NCI-H2081 (cell line): Measurements from ENCODE around the gene SEMA4D.

Experiments
- DNase-seq, 2 experiments: peaks; one replicate each; lab custom pipeline; 2025; lab: John Stamatoyannopoulos, UW

The SEMA4D gene

DNA sequence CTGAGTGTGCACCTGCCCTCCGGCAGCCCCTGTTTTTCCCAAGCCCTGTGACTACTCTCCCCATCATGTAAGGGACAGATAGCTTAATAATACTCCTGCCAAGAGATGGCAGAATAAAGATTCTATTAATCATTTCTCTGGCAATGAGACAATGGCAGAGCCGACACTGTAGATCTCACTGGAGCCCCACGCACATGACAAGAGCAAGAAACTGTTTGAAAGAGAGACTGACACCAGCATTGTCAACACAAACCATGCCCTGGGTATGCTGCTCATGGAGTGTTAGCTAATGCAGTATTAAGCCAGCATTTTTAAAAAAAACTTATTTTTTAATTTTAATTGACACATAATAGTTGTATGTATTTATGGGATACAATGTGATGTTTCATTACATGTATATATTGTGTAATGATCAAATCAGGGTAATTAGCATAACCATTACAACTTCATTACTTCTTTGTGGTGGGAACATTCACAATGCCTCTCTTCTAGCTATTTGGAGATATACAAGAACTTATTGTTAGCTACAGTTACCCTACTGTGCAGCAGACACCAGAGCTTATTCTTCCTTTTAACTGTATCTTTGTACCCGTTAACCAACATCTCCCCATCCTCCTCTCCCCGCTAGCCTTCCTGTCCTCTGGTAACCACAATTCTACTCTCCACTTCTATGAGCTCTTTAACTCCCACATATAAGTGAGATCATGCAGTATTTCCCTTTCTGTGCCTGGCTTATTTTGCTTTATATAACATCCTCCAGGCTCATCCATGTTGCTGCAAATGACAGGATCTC, 31.5 kb upstream of the SEMA4D start:
- no peak for DNase-seq

DNA sequence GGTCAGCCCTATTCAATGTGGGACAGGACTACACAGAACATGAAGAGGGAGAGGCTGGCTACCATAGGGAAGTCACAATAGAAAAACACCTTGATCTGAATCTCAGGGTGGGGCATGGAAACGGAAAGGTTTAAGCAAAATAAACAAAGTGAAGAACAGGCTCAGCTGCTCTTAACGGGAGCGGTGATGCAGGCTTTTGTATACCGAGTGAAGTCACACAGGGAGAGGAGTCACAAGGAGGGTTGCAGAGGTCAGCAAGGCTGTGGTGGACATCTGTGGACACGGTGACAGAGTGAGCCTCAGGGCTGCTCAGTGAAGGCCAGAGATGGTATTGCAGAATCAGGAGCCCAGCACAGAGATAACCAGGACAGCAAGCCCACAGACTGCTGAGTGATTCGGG, 30.6 kb upstream of the SEMA4D start:
- DNase-seq, result no peak

DNA sequence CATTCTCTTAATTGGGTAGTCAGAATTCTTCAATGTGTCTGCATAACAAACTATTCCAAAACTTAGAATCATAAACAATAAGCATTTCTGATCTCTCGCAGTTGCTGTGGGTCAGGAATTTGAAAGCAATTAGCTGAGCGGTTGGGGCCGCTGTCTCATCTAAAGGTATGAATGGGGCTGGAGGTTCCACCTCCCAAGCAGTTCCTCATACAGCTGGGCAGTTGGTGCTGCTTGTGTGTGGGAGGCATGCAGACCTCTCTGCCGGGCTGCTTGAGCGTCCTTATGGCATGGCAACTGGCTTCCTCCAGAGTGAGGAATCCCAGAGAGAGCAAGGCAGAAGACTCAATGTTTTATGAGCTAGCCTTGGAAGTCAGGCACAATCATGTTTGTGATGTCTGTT, 30.2 kb upstream of the SEMA4D start:
- no peak for DNase-seq

DNA sequence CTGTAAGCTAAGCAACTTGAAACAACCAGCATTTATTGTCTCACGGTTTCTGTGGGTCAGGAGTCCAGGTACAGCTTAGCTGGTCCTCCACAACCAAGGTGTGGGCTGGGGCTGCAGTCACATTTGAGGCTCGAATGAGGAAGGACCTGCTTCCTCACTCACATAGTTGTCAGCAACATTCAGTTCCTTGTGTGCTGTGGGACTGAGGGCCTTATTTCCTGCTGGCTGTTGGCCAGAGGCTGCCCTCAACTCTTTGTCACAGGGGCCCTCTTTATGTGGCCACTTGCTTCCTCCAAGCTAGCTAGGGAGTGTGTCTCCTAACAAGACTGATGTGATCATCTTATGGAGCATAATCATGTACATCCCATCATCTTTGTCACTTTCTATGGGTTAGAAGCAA, 29.2 kb upstream of the SEMA4D start:
- no peak for DNase-seq

DNA sequence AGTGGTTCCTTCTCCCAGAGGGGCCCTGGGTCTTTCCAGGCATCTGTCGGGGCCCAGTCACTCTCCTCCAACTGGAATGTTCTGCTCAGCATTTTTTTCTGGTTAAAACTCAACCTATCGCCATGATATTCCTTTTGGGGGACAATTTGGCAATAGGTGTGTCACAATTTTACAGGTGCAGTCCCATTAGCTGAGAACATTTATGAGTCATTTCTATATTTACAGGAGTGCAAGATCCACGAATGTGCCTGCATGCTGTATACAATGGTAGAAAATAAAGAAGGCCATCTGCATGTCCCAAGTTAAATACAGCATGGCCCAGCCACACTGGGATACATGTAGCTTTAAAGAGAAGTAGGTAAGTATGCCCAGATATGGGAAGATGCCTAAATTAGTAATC, 28.8 kb upstream of the SEMA4D start:
- no peak for DNase-seq

DNA sequence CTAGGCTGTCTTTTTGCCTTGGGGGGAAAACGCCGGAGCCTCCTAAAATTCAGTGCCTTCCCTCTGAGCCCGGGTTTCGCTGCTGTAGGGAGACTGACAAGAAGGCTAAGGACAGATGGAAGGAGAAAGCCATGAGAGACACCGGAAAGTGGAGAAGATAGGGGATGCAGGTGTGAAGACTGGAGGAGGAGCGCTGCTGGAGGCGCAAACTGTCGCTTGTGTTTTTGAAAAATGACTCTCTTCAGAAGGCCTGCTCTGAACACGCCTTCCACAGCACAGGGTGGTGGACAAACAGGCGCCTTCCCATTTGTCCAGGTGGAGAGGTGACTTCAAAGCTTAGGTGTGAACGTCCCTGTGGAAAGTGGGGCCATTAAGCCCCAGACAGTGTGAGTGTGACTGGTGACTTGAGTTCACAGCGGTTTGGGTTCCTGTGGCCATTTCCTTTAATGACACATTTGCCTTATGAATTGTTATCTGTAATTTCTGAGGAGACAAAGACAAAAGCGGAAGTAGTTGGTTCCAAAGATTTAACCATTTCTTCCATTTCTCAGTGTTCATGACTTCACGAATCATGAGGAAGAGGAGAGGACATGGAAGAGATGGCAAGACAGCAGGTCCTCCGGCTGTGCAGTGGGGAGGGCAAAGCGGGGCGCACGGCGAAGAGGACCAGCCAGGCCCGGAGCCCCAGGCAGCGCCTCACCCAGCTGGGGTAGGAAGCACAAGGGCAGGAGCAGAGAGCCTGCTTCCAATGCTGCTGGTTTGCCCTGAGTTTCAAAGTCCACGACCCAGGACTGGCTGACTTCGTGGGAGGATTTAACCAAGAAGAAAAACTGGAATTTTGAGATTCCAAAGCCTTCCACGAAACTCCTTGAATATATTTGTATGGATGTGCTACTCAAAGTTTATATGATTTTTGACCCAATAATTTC, 27.8 kb upstream of the SEMA4D start:
- no peak for DNase-seq

DNA sequence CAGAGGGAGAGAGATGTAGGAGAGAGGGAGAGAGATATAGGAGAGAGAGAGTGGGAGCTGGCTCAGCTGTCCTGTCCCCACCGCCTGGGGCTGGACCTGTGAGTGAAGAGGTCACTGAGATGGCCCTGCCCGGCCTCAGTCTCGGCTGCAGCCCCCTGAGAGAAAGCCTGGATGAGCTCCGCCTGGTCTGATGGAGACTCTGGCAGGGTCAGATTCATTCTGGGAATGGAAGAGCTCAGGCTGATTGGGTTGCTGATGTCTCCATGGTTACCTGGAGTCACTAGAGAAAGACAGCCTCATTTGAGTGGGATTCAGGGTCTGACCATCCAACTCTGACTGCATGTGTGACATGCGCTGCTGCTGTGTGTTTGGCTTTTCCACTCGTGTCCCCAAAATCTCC, 27.1 kb upstream of the SEMA4D start:
- DNase-seq, result no peak

DNA sequence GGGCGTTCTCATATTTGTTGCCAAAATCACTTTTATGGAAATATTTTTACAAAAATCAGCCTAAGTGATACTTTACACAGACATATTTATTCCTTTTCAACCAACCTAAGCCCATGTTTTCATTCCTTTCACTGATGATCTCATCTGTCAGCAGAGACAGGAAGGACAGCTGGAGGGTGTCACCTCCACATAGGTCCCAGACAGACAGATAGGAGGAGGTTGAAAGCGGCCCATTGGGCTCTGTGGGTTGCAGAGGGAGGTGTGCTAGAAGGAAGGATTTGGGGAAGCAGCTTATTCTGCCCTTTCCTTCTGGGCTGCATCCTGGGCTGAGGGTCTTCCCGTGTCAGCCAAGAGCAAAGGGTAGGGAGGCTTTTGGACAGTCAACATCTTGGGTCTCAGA, 26.0 kb upstream of the SEMA4D start:
- no peak for DNase-seq

DNA sequence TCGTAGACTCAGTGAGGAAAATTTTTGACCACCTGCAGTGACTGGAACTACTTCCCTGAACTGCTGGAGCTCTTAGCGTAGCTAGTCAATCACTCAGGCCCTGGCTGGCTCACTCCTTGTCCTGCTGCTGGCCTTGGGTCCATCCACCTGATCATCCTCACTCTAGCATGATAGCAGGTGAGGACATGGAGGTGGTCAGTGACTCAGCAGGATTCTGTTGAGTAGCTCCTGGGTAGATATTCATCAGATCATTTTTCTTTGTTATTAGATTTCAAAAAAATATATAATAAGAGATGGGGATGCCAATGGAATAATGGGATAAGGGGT, 25.0 kb upstream of the SEMA4D start:
- no peak for DNase-seq

DNA sequence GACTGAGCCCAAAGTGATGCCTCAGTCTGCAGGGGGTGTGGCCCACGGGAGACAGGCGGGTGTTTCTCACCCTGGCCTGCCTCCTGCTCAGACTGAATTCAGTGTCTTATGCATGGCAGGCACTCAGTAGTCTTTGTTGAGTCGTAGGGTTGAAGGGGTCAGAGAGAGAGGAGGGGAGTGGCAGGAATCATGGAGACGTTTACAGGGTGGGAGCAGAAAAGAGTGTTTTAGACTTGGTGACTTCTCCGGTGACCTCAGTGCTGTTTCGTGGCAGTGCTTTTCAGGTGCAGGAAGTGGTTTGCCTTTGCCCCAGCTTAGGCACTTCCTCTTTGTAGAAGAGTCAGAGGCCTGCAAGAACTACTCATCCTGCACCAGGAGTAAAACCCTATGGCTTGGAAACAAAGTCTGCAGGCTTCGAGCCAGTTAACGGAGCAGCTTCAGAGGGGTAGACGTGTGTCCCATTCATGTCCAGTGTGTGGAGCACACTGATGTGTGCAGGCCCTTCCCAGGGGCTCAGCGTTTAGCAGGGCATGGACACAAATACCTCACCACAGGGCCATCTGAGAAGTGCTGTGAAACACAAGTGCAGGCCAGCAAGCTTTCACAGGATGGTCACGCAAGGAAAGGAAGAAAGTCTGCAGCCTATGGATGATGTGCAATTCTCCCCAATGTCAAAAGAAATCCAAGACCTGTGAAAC, 24.5 kb upstream of the SEMA4D start:
- DNase-seq, result no peak

DNA sequence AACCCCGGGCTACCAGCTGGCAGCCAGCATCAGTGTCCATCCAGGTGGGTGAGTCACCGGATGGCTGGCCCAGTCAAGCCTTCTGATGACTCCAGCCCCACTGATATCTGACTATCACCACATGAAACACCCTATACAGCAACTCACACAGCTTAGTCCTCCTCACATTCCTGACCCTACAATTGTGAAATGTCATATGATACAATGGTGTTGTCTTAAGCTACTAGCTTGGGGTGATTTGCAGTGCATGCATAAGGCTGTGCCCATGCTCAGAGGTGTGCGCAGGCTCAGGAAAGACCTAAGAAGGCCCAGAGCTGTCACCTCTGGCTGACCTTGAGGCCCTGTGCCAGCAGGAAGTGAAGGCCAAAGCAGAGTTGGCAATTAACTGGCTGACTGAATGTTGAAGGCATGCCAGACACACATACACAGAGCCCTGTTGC, 21.5 kb upstream of the SEMA4D start:
- no peak for DNase-seq

DNA sequence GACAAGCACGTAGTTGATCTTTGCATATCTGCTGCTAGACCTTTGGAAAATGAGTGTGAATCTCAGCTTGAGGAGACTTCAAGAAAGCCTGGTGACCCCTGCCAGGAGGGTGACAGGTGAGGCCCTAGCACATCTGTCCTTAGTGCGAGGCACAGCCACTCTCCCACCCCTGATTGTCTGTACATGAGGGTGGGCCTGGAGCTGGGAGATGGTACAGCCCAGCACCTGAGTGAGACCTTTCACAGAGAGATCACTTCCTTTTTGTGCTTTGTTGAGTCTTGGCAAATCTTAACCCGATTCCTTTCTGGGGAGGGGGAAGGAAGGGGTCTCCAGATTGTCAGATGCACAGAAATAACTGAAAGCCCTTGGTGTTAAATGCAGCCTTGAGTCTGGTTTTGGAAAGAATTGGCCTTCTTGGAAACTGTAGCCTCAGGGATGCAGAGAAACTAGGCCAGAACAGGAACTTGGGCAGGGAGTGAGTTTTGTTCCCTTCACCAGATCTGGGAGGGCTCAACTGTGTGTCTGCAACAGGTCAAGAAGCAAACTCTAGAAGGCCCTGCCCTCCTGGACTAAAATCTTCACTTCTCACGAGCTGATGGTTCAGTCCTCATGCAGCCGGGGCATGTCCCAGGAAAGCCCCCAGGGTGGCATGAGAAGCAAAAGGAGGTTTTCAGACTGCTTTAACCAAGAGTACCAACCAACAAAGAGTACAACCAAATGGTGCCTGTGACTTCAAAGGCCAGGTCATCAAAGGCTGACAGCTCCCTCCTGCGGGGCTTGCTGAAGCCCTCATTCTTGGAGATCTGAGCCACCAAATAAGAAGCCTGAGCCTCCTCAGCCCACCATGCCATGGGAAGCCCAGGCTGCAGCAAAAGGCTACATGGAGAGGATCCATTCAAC, 20.8 kb upstream of the SEMA4D start:
- DNase-seq, result no peak

DNA sequence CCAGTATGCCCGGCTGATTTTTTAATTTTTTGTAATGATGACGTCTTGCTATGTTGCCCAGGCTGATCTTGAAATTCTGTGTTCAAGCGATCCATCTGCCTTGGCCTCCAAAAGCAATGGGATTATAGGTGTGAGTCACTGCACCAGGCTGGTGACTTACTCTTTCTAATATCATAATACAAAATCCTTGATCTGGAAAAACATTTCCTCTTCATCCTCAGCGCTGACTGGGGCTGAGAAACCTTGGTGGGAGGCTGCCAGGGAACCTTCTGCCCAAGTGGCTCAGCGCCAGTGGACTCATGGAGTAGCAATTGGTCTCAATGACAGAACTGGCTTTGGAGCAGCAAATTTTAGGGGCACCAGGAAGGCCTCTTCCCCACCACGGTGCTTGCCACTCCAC, 17.5 kb upstream of the SEMA4D start:
- DNase-seq, result no peak

DNA sequence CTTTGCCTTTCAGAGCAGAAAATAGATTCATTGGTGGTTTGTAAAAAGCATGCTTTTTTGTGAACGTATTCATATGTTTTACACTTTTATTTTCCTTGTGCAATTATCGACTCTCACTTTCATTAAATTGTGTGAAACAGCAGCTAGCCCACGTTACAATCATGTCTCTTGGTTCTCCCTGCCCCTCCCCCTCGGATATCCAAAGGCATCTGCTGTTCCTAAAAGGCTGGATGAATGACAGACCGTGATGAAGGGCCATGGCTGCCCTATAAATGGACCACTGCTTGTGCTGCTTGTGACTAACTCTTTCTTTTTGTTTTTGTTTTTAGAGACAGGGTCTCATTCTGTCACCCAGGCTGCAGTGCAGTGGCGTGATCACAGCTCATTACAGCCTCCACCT, 17.0 kb upstream of the SEMA4D start:
- DNase-seq, result no peak

DNA sequence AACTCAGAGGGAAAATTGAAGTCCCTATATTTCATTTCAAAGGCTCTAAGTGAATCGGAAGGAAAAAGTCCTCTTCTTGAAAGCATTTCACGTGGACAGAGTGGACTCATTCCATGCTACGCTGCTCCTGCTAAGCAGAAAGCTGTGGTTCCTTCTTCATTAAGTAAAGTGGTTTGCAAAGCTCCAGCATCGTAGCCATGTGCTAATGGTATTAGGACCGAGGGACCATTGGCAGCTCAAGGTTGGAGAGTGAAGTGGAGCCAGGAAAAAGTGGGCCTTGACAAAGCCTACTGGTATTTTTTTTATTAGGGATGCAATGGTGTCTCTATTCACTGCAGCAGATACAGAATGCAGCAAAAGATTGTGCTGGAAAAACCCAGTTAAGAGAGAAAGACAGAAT, 16.4 kb upstream of the SEMA4D start:
- no peak for DNase-seq

DNA sequence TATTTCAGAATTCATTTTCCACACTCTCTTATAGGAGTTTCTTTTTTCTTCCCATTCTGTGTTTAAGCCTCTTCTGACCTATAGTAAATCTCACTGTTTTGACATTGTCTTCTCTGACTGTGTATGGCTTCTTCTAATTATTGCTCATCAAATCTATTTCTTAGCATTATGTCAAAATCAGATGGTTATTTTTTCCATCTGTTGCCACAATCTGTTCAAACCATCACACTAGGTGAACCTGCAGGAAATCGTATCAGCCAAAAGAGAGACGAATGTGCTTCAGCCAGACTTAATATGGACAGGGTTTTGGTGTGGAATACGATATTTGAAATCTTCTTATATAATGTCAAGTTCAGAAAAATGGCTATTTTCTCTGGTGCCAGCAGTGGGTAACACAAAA, 15.9 kb upstream of the SEMA4D start:
- DNase-seq, result no peak

DNA sequence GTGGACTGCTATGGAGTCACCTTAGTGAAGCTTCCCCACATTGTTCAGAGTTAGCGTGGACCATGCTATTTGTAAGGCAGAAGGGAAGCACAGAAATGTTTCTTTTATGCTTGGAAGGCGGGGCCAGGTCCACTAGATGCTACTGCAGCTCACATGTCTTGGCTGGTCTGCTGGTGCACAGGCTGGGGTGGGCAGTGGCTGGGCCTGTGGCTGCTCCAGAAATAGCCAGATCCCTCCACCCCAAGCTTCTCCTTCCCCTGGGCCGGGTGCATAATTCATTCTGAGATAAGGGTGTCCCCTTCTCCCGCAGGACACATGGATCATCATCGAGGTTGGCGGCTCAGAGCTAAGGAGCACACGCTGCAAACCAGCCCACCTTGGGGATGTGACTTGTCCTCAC, 14.5 kb upstream of the SEMA4D start:
- no peak for DNase-seq

DNA sequence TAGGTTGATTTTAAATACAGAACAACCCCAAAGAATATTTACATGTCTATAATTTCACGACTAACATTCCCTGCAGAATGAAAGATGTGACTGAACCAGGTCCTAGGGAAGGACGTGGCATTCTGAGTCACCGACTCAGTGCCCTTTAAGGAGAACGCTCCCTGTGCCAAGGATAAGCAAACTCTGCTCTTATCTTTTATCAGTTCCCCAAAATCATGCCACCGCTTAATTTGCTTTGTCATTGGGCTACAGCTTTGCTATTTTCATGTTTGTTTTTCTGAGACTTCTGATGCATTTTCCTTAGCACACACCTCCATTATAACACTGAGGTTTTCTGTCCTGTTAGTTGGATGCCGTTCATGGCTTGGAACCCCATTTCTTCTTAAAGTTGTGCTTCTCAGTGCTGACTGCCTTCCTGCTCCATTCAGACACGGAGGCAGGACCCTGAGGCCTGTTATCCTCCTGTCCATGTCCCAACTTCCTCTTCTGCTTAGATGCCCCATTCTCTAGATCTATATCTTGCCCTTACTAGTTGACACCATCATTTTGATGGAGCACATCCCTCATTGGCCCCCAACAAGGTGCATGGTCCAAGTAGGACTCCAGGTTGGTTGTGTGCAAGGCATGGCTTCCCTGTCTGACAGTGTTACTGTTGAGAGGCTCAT, 11.2 kb upstream of the SEMA4D start:
- no peak for DNase-seq

DNA sequence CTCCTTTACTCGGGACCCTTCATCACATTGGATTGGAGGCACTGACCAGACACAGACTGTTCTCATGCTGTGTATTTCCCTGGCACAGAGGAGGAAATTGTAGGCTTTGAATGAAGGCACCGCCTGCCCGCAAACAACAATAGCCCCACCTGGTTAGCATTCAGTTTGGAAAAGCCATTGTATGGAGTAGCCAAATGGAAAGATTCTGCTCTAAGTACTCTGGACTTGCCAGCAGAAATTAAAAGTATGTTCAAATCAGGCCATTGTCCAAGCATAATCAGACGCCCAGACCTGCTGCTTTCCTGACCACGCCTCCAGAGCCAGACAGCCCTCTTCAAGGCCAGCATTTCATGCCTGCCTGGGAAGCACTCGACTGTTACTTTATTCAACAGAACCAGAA, 8.0 kb upstream of the SEMA4D start:
- peak; percentile 37 to 69 for DNase-seq

DNA sequence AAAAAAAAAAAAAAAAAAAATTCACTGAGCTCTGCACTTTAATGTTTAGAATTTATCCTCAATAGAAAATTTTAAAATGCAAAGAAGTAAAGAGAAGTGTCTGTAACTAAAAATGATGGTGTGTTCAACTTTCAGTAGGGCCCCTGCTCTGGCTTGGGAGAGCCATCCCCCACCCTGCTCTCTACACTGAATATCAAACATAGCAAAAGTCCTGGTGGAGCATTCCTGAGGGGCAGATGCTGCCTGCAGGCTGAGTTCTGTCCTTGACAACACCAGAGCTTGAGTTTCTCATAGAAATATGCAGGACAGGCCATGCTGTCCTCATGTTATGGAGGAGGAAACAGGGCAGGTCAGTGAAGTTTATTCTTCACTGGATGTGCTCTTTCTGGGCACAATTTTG, 7.1 kb upstream of the SEMA4D start:
- DNase-seq, result no peak

DNA sequence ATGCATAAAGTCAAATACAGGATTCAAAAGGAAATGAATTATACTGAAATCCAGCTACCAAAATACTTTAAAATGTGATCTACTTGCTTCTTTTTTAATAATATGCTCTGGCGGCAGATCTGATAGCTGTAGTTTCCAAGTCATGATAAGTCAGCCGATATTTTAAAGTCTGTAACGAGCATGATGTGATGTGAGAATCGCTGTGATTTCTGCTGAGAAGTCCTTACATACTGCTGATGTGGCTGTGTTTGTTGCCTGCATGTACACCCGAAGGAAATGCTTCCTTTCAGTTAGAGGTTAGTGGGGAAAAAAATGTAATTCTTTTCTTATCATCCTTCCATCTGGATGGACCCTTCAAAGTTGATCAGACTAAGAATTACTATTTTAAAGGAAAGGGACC, 4.8 kb upstream of the SEMA4D start:
- DNase-seq, result no peak
